IMR-90 (cell line): ENCODE data around the gene PPP1R8. TPM values are rescaled to one million over a fixed set of nuclear protein-coding genes. Genes with fewer than 3 reads are reported as not detected.
"Not testable (repeated sequence)": the region's sequence is repeated elsewhere in the genome, so short reads cannot be mapped to it uniquely, and the experiment has no call there.

Source experiments
- ATAC-seq: fragments of 200-7000 bp; cut with Tn5 transposase; 2 replicates; pipeline ENCODE4 v1.9.1; 2020; ENCODE audit warnings: low read depth, mild to moderate bottlenecking, moderate library complexity
- BruUV-seq: library from RNA; stranded (reverse); fragments of 400-500 nt; replicated peaks from 2 replicates; lab custom pipeline; 2021; lab: Mats Ljungman, UMichigan
- CTCF ChIA-PET: fragments of 300-600 bp; formaldehyde crosslinking; extraction: SDS; loops from one replicate; lab custom pipeline; 2021; ENCODE audit warnings: antibody characterized with exemption; lab: Yijun Ruan, JAX
- POLR2A ChIA-PET: fragments of 300-600 bp; sonication (Branson Sonifier 250); formaldehyde crosslinking; loops from one replicate; lab custom pipeline; 2022; ENCODE audit warnings: antibody characterized with exemption; ENCODE audit not compliant: unreplicated experiment; lab: Charles Lee
- DNase-seq: peaks from one replicate; pipeline ENCODE4 v3.0.0; 2013
- H2AFZ ChIP-seq: replicated peaks from 2 replicates; pipeline ENCODE3; 2013; ENCODE audit warnings: low read length, mild to moderate bottlenecking; ENCODE audit not compliant: poor library complexity
- H2AK5ac ChIP-seq: 2 replicates; pipeline ENCODE4 v1.6.1; 2013; ENCODE audit warnings: low read depth, low read length, inconsistent platforms
- H2AK9ac ChIP-seq: replicated peaks from 2 replicates; pipeline ENCODE3; 2013; ENCODE audit warnings: mild to moderate bottlenecking, low read depth, low read length, moderate library complexity; ENCODE audit not compliant: poor library complexity
- H2BK120ac ChIP-seq: 2 replicates; pipeline ENCODE4 v1.6.1; 2013; ENCODE audit warnings: low read depth, low read length, inconsistent platforms
- H2BK15ac ChIP-seq: 3 replicates; pipeline ENCODE4 v1.6.1; 2013; ENCODE audit warnings: low read depth, low read length, inconsistent platforms
- H2BK20ac ChIP-seq: 2 replicates; pipeline ENCODE4 v1.6.1; 2013; ENCODE audit warnings: low read depth, mild to moderate bottlenecking, inconsistent platforms, low read length, moderate library complexity
- H2BK5ac ChIP-seq: 2 replicates; pipeline ENCODE4 v1.6.1; 2013; ENCODE audit warnings: mild to moderate bottlenecking, low read depth, low read length, inconsistent platforms; ENCODE audit not compliant: poor library complexity, severe bottlenecking
- H3K14ac ChIP-seq: replicated peaks from 2 replicates; pipeline ENCODE4 v1.6.1; 2013; ENCODE audit warnings: low read depth, low read length, inconsistent platforms
- H3K18ac ChIP-seq: 2 replicates; pipeline ENCODE4 v1.6.1; 2013; ENCODE audit warnings: low read depth, low read length, control low read depth
- H3K23ac ChIP-seq: 2 replicates; pipeline ENCODE4 v1.6.1; 2013; ENCODE audit warnings: low read depth, low read length, inconsistent platforms
- H3K27ac ChIP-seq: 2 replicates; pipeline ENCODE4 v1.5.1; 2013; ENCODE audit warnings: mild to moderate bottlenecking, control low read depth, low read length; ENCODE audit not compliant: insufficient read depth
- H3K27me3 ChIP-seq: 2 replicates; pipeline ENCODE4 v1.6.1; 2013; ENCODE audit warnings: low read length; ENCODE audit not compliant: control insufficient read depth, insufficient read depth
- H3K36me3 ChIP-seq: 2 replicates; pipeline ENCODE4 v1.6.1; 2013; ENCODE audit warnings: low read length, mixed read lengths; ENCODE audit not compliant: control insufficient read depth, insufficient read depth
- H3K4ac ChIP-seq: 2 replicates; pipeline ENCODE4 v1.6.1; 2013; ENCODE audit warnings: low read depth, low read length, inconsistent platforms
- H3K4me1 ChIP-seq: 2 replicates; pipeline ENCODE4 v1.6.1; 2013; ENCODE audit warnings: low read length, mixed read lengths; ENCODE audit not compliant: control insufficient read depth, insufficient read depth
- H3K4me2 ChIP-seq: 2 replicates; pipeline ENCODE4 v1.6.1; 2013; ENCODE audit warnings: low read depth, mild to moderate bottlenecking, control low read depth, low read length, moderate library complexity
- H3K4me3 ChIP-seq: 2 replicates; pipeline ENCODE4 v1.5.1; 2013; ENCODE audit warnings: low read depth, mild to moderate bottlenecking, control low read depth, low read length, moderate library complexity; ENCODE audit not compliant: insufficient read depth
- H3K56ac ChIP-seq: 2 replicates; pipeline ENCODE4 v1.6.1; 2013; ENCODE audit warnings: low read length, inconsistent platforms; ENCODE audit not compliant: insufficient read depth; ENCODE audit errors: extremely low read depth
- H3K79me1 ChIP-seq, 2 experiments: 2 replicates each; pipeline ENCODE4 v1.6.1; 2013; ENCODE audit warnings: low read length in 2 of 2, inconsistent platforms in 1 of 2, low read depth in 1 of 2
- H3K9ac ChIP-seq: 2 replicates; pipeline ENCODE4 v1.6.1; 2013; ENCODE audit warnings: low read depth, low read length, control low read depth
- H3K9me1 ChIP-seq: 2 replicates; pipeline ENCODE4 v1.6.1; 2013; ENCODE audit warnings: low read length, inconsistent platforms; ENCODE audit not compliant: insufficient read depth
- H3K9me3 ChIP-seq: 2 replicates; pipeline ENCODE4 v1.6.1; 2013; ENCODE audit warnings: low read length; ENCODE audit not compliant: control insufficient read depth, insufficient read depth
- H4K20me1 ChIP-seq: 2 replicates; pipeline ENCODE4 v1.6.1; 2013; ENCODE audit warnings: low read length, inconsistent platforms; ENCODE audit not compliant: insufficient read depth
- H4K5ac ChIP-seq: 2 replicates; pipeline ENCODE4 v1.6.1; 2013; ENCODE audit warnings: mild to moderate bottlenecking, low read depth, low read length, control low read depth
- H4K8ac ChIP-seq, 2 experiments: 2 replicates each; pipeline ENCODE4 v1.6.1; 2013; ENCODE audit warnings: low read depth in 2 of 2, low read length in 2 of 2, control low read depth in 1 of 2, inconsistent platforms in 1 of 2
- H4K91ac ChIP-seq: 2 replicates; pipeline ENCODE4 v1.6.1; 2013; ENCODE audit warnings: low read depth, low read length, inconsistent platforms; ENCODE audit not compliant: insufficient read depth
- MAFK ChIP-seq: IDR thresholded peaks from 2 replicates; pipeline ENCODE4 v1.6.1; 2012; ENCODE audit warnings: low read depth, low read length, improper control_type of control experiment
- WGBS, 2 experiments: methylation state at CpG; one replicate each; pipeline versions ENCODE4 v1.1.5 to v1.1.7; 2013; ENCODE audit warnings: missing lambda C conversion rate in 2 of 2; ENCODE audit not compliant: insufficient read length in 1 of 2; ENCODE audit errors: extremely low coverage in 2 of 2; 5-methylcytosine and 5-hydroxymethylcytosine counted together
- dilution Hi-C: fragments of 300-500 bp; cut with HindIII; formaldehyde crosslinking; loops from one replicate; pipeline ENCODE4 v1.14.3; 2018; ENCODE audit warnings: low sequenced_read_pairs; ENCODE audit not compliant: unreplicated experiment
- in situ Hi-C: fragments of 300-500 bp; cut with MboI; formaldehyde crosslinking; loops from 3 replicates; pipeline ENCODE4 v1.14.3; 2019; ENCODE audit warnings: low sequenced_read_pairs, inconsistent platforms, mixed read lengths
- intact Hi-C: fragments of 100-400 bp; cut with micrococcal nuclease; formaldehyde crosslinking; loops from 2 replicates; pipeline ENCODE4 v1.10.0; 2022
- polyA plus RNA-seq, 3 experiments: library from polyadenylated mRNA; depleted of rRNA; stranded (reverse); fragments of >200 nt; gene quantifications; 2 replicates each; pipeline ENCODE4 v1.2.3, GENCODE V29; 2012; ENCODE audit warnings: low replicate concordance in 1 of 3
- total RNA-seq: library from RNA; depleted of rRNA; stranded (reverse); fragments of >200 nt; gene quantifications from 2 replicates; pipeline ENCODE4 v1.2.3, GENCODE V29; 2012

PPP1R8 gene
- total and polyA plus RNA-seq, 2 of the 4 experiments (the other 2 are of a cell fraction), result 53.8 to 80.1 TPM

GRCh38 chr1:27790270-27790669, 40.3 kb upstream of the PPP1R8 start:
- H3K18ac ChIP-seq, ATAC-seq, H3K4me3 ChIP-seq, H3K9me1 ChIP-seq, POLR2A ChIA-PET, in situ Hi-C loops, H2BK120ac ChIP-seq, H3K23ac ChIP-seq, H3K14ac ChIP-seq, H4K8ac ChIP-seq, dilution Hi-C loops, H2BK15ac ChIP-seq, H3K27ac ChIP-seq, H4K5ac ChIP-seq, H3K27me3 ChIP-seq, H2AK5ac ChIP-seq, H3K9me3 ChIP-seq, H3K4me2 ChIP-seq, CTCF ChIA-PET, H3K9ac ChIP-seq, BruUV-seq, H4K91ac ChIP-seq, DNase-seq, H3K4me1 ChIP-seq, H3K4ac ChIP-seq, intact Hi-C loops, H2AFZ ChIP-seq, H3K56ac ChIP-seq, H2BK5ac ChIP-seq, H2BK20ac ChIP-seq, H2AK9ac ChIP-seq: not testable (repeated sequence)
- Histone ChIP-seq H3K79me1 (peaks cover 34 to 40% of the 10 kb centered on the region in 2 experiments), H4K20me1 (peaks cover 12% of the 10 kb centered on the region; the same call in 1 of the 2 replicates), H3K36me3 (peaks cover 28% of the 10 kb centered on the region)
- 0 out of 2 replicates have a peak, but pooled peaks have one; percentile 11 for TF ChIP-seq MAFK
- 100% methylated on average over 2 of the region's 3 CpGs; no CpG with 5 or more reads in 1 of the 2 experiments for WGBS, 2 experiments
